MM.1S (cell line): ENCODE data around the gene RSF1.

Experiments used
- DNase-seq: peaks from one replicate; pipeline ENCODE4 v3.0.0-alpha.2; 2015
- H2AFZ ChIP-seq: fragments of 300-600 bp; sonication (generic); 2 replicates; pipeline ENCODE4 v1.6.0; 2016; ENCODE audit warnings: antibody characterized with exemption, low read length
- H3F3A ChIP-seq: fragments of 300-600 bp; sonication (generic); 2 replicates; pipeline ENCODE4 v1.6.1; 2016; ENCODE audit warnings: mild to moderate bottlenecking, antibody characterized with exemption, low read length, moderate library complexity, mixed read lengths; ENCODE audit not compliant: insufficient read depth
- H3K27ac ChIP-seq: fragments of 300-600 bp; sonication (generic); 2 replicates; pipeline ENCODE4 v1.5.1; 2016; ENCODE audit warnings: mild to moderate bottlenecking, low read length
- H3K27me3 ChIP-seq: fragments of 300-600 bp; sonication (generic); replicated peaks from 2 replicates; pipeline ENCODE4 v1.6.0; 2016; ENCODE audit warnings: low read length; ENCODE audit not compliant: insufficient read depth
- H3K36me3 ChIP-seq: fragments of 300-600 bp; sonication (generic); replicated peaks from 2 replicates; pipeline ENCODE4 v1.6.1; 2016; ENCODE audit warnings: mild to moderate bottlenecking, low read length, mixed read lengths; ENCODE audit not compliant: insufficient read depth
- H3K4me1 ChIP-seq: fragments of 300-600 bp; sonication (generic); 2 replicates; pipeline ENCODE4 v1.6.1; 2016; ENCODE audit warnings: low read length, mixed read lengths
- H3K4me2 ChIP-seq: fragments of 300-600 bp; sonication (generic); 2 replicates; pipeline ENCODE4 v1.6.0; 2016; ENCODE audit warnings: low read depth, low read length
- H3K4me3 ChIP-seq: fragments of 300-600 bp; sonication (generic); 2 replicates; pipeline ENCODE4 v1.5.1; 2016; ENCODE audit warnings: low read length, mixed read lengths
- H3K79me2 ChIP-seq: fragments of 300-600 bp; sonication (generic); 2 replicates; pipeline ENCODE4 v1.6.1; 2016; ENCODE audit warnings: mixed run types, low read length, mixed read lengths
- H3K9ac ChIP-seq: fragments of 300-600 bp; sonication (generic); 2 replicates; pipeline ENCODE4 v1.6.1; 2016; ENCODE audit warnings: low read length, mixed read lengths
- H3K9me2 ChIP-seq: fragments of 300-600 bp; sonication (generic); replicated peaks from 2 replicates; pipeline ENCODE4 v1.6.1; 2016; ENCODE audit warnings: mild to moderate bottlenecking, low read length, mixed read lengths; ENCODE audit not compliant: insufficient read depth
- H3K9me3 ChIP-seq: fragments of 300-600 bp; sonication (generic); replicated peaks from 2 replicates; pipeline ENCODE4 v1.6.1; 2016; ENCODE audit warnings: mild to moderate bottlenecking, low read length, mixed read lengths; ENCODE audit not compliant: insufficient read depth
- H4K20me1 ChIP-seq: fragments of 300-600 bp; sonication (generic); 2 replicates; pipeline ENCODE4 v1.6.1; 2016; ENCODE audit warnings: mild to moderate bottlenecking, low read length, moderate library complexity, mixed read lengths; ENCODE audit not compliant: insufficient read depth
- EZH2 ChIP-seq: fragments of 300-600 bp; sonication (generic); optimal IDR thresholded peaks from 2 replicates; pipeline ENCODE3; 2017; ENCODE audit warnings: low read depth, mild to moderate bottlenecking, antibody characterized with exemption, low read length, mixed read lengths
- EZH2phosphoT487 ChIP-seq: fragments of 300-600 bp; sonication (generic); IDR thresholded peaks from 2 replicates; pipeline ENCODE4 v1.6.1; 2018; ENCODE audit warnings: antibody characterized with exemption, low read length
- TF ChIP-seq, protein P1 (sequence below): fragments of 300-600 bp; sonication (generic); IDR thresholded peaks from 2 replicates; pipeline ENCODE4 v1.5.1; 2016; ENCODE audit warnings: antibody characterized with exemption, low read length, mixed read lengths

The RSF1 gene

DNA sequence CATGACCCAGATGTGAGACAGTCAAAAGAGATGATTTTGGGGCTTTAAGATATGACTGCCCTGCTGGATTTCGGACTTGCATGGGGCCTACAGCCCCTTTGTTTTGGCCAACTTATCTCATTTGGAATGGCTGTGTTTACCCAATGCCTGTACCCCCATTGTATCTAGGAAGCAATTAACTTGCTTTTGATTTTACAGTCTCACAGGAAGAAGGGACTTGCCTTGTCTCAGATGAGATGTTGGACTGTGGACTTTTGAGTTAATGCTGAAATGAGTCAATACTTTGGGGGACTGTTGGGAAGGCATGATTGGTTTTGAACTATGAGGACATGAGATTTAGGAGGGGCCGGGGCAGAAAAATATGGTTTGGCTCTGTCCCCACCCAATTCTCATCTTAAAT lies 88.4 kb downstream of the RSF1 start:
- Histone ChIP-seq H3K36me3 (no peaks in the 10 kb centered on the region), H3K27me3 (no peaks in the 10 kb centered on the region), H2AFZ (no peak overlapping the region), H3K79me2 (no peaks in the 10 kb centered on the region), H3K27ac (no peak overlapping the region), H3K9me2 (no peaks in the 10 kb centered on the region), H3K9ac (no peak overlapping the region), H3K4me2 (no peak overlapping the region), H3K4me3 (no peak overlapping the region), H3F3A (no peaks in the 10 kb centered on the region), H3K9me3 (no peaks in the 10 kb centered on the region), H4K20me1 (no peaks in the 10 kb centered on the region), H3K4me1 (no peaks in the 10 kb centered on the region)
- DNase-seq, result no peak
- TF ChIP-seq, protein P1, sequence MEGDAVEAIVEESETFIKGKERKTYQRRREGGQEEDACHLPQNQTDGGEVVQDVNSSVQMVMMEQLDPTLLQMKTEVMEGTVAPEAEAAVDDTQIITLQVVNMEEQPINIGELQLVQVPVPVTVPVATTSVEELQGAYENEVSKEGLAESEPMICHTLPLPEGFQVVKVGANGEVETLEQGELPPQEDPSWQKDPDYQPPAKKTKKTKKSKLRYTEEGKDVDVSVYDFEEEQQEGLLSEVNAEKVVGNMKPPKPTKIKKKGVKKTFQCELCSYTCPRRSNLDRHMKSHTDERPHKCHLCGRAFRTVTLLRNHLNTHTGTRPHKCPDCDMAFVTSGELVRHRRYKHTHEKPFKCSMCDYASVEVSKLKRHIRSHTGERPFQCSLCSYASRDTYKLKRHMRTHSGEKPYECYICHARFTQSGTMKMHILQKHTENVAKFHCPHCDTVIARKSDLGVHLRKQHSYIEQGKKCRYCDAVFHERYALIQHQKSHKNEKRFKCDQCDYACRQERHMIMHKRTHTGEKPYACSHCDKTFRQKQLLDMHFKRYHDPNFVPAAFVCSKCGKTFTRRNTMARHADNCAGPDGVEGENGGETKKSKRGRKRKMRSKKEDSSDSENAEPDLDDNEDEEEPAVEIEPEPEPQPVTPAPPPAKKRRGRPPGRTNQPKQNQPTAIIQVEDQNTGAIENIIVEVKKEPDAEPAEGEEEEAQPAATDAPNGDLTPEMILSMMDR, result no peak
- TF ChIP-seq EZH2, result no peak
- no peak for TF ChIP-seq EZH2phosphoT487

DNA sequence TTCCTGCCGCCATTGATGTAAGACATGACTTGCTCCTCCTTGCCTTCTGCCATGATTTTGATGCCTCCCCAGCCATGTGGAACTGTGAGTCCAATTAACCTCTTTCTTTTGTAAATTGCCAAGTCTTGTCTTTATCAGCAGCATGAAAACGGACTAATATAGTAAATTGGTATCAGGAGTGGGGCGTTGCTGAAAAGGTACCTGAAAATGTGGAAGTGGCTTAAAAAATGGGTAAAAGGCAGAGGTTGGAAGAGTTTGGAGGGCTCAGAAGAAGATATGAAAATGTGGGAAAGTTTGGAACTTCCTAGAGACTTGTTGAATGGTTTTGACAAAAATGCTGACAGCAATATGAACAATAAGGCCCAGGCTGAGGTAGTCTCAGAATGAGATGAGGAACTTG lies 89.7 kb downstream of the RSF1 start:
- no peak for DNase-seq
- H3K4me2 ChIP-seq, result no peak overlapping the region
- no peaks in the 10 kb centered on the region for H3K79me2 ChIP-seq
- no peak for TF ChIP-seq EZH2
- no peak for TF ChIP-seq EZH2phosphoT487
- TF ChIP-seq, protein P1, result no peak
- no peak overlapping the region for H2AFZ ChIP-seq
- H3K4me1 ChIP-seq, result peaks cover 9% of the 10 kb centered on the region
- H3F3A ChIP-seq, result peaks cover 3% of the 10 kb centered on the region
- H3K9ac ChIP-seq, result no peak overlapping the region
- no peak overlapping the region for H3K27ac ChIP-seq
- no peaks in the 10 kb centered on the region for H3K9me2 ChIP-seq
- no peaks in the 10 kb centered on the region for H3K36me3 ChIP-seq
- H3K4me3 ChIP-seq, result no peak overlapping the region
- H3K27me3 ChIP-seq, result no peaks in the 10 kb centered on the region
- H4K20me1 ChIP-seq, result no peaks in the 10 kb centered on the region
- H3K9me3 ChIP-seq, result no peaks in the 10 kb centered on the region

DNA sequence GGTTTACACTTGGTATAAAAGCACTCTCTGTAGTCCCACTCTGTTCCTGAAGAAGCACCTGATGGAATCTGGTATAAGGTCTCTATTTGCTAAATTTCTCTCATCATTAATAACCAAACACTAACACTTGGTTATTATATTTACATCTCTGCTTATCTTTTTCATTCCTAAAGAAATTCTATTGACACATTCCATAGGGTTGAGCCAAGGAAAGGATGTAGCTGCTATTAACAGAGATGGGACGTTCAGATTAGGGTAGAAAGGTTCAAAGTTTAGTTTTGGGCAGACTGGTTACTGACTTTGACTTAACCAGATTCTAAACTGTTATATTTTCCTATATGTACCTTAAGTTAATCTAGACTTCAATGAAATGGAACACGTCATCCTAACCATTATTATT lies 91.5 kb downstream of the RSF1 start:
- H3K27ac ChIP-seq, result no peak overlapping the region
- peaks cover 10% of the 10 kb centered on the region for H3F3A ChIP-seq
- no peak for TF ChIP-seq EZH2phosphoT487

DNA sequence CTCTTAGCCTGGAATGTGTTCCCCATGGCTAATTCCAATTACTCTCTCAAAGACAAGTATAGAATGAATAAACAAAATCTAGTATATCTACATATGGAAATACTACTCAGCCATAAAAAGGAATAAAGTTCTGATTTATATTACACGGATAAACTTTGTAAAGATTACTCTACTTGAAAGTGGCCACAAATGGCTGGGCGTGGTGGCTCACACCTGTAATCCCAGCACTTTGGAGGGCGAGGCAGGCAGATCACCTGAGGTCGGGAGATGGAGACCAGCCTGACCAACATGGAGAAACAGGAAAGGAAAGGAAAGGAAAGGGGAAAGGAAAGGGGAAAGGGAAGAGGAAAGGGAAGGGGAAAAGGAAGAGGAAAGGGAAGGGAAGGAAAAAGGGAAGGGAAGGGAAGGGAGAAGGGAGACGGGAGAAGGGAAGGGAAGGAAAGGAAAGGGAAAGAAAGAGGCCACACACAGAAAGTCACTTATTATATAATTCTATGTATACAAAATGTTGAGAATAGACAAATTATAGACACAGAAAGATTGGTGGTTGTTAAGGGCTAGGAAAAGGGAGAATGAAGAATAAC lies 92.2 kb downstream of the RSF1 start:
- Histone ChIP-seq H3K27me3 (no peaks in the 10 kb centered on the region), H3K4me3 (no peak overlapping the region), H3K27ac (no peak overlapping the region), H2AFZ (no peak overlapping the region), H3F3A (peaks cover 10% of the 10 kb centered on the region), H3K4me2 (no peak overlapping the region), H3K9me3 (no peaks in the 10 kb centered on the region), H4K20me1 (no peaks in the 10 kb centered on the region), H3K9ac (no peak overlapping the region), H3K9me2 (no peaks in the 10 kb centered on the region), H3K4me1 (peaks cover 22% of the 10 kb centered on the region), H3K79me2 (peaks cover 15% of the 10 kb centered on the region; the same call in 1 of the 2 replicates), H3K36me3 (no peaks in the 10 kb centered on the region)
- no peak for DNase-seq
- TF ChIP-seq EZH2phosphoT487 (no peak), EZH2 (no peak)
- TF ChIP-seq, protein P1, result no peak

More for the DNA sequence above, 91.5 kb downstream of the RSF1 start:
- Histone ChIP-seq H2AFZ (no peak overlapping the region), H3K79me2 (peaks cover 7% of the 10 kb centered on the region; the same call in 1 of the 2 replicates), H3K4me1 (peaks cover 22% of the 10 kb centered on the region), H3K27me3 (no peaks in the 10 kb centered on the region), H3K9me3 (no peaks in the 10 kb centered on the region), H3K4me2 (no peak overlapping the region), H3K36me3 (no peaks in the 10 kb centered on the region), H4K20me1 (no peaks in the 10 kb centered on the region), H3K9ac (no peak overlapping the region), H3K9me2 (no peaks in the 10 kb centered on the region), H3K4me3 (no peak overlapping the region)
- no peak for DNase-seq
